Right lobe of liver (tissue), 6 donors: Measurements from ENCODE around the gene CDH23. TPM values are rescaled to one million over a fixed set of nuclear protein-coding genes. Genes with fewer than 3 reads are reported as not detected.
A peak's percentile ranks its signal among the peaks of the same experiment; 100 is the strongest.

Experiments used
- ATAC-seq, 4 donors: fragments of 200-7000 bp; cut with Tn5 transposase; one replicate each; pipeline ENCODE4 v1.9.1; 2020; ENCODE audit warnings: mild to moderate bottlenecking in 4 of 4, moderate library complexity in 4 of 4
- DNase-seq, 3 donors: peaks; one replicate each; pipeline ENCODE4 v3.0.0-alpha.2; 2020
- H3K27ac ChIP-seq, 3 donors: fragments of 200-600 bp; one replicate each; pipeline ENCODE4 v1.8.0; 2022
- H3K27me3 ChIP-seq, 2 donors: fragments of 200-600 bp; one replicate each; pipeline ENCODE4 v1.8.0; 2022
- H3K36me3 ChIP-seq, 4 donors: fragments of 200-600 bp; sonication (generic) in 1 of 4; one replicate each; pipeline versions ENCODE4 v1.5.1 to v1.8.0; 2017 to 2022; ENCODE audit warnings: control low read depth in 1 of 4
- H3K4me1 ChIP-seq, 4 donors: fragments of 200-600 bp; sonication (generic) in 1 of 4; one replicate each; pipeline versions ENCODE4 v1.5.1 to v1.8.0; 2017 to 2022; ENCODE audit warnings: control low read depth in 1 of 4
- H3K4me3 ChIP-seq, 3 donors: fragments of 200-600 bp; one replicate each; pipeline ENCODE4 v1.8.0; 2022
- H3K9me3 ChIP-seq, 4 donors: fragments of 200-600 bp; sonication (generic) in 1 of 4; one replicate each; pipeline versions ENCODE4 v1.5.1 to v1.8.0; 2017 to 2022; ENCODE audit warnings: control low read depth in 1 of 4
- POLR2A ChIP-seq: fragments of 450-650 bp; IDR thresholded peaks from one replicate; pipeline ENCODE4 v1.6.1; 2017; ENCODE audit warnings: antibody characterized with exemption, mild to moderate bottlenecking
- WGBS: methylation state at CpG from one replicate; pipeline ENCODE4 v1.1.6; 2018; ENCODE audit warnings: low coverage, low lambda C conversion rate; ENCODE audit not compliant: insufficient coverage; ENCODE audit errors: missing lambda C conversion rate; 5-methylcytosine and 5-hydroxymethylcytosine counted together
- intact Hi-C, 2 donors: fragments of 100-400 bp; cut with DNase I; formaldehyde crosslinking; loops; one replicate each; pipeline versions ENCODE4 v1.11.2 to v1.14.1; 2022
- total RNA-seq, 6 experiments: library from RNA; depleted of rRNA in 2 of 6; stranded (reverse); fragments of >200 nt in 2 of 6; fragmentation: NEBNext Ultra II Directional in 3 of 6; extraction: Animal tissue kit (Norgen Biotek cat#: 25700) in 3 of 6; gene quantifications; one replicate each; pipeline versions ENCODE4 v1.1.0 to v1.2.4, GENCODE V29; 2016 to 2023
- TF ChIP-seq, protein P1 (sequence below), 4 donors: fragments of 200-600 bp in 3 of 4; fragments of 450-650 bp in 1 of 4; IDR thresholded peaks; one replicate each; pipeline versions ENCODE4 v1.5.1 to v1.8.0; 2016 to 2022; ENCODE audit warnings: antibody characterized with exemption in 4 of 4, mild to moderate bottlenecking in 2 of 4
- donor health status: DM: no; HTN: yes; CAD: no.
- donor health status: DM: no; HTN: no; CAD: no.
- donor health status: DM: no; HTN: no; CAD: no.
- donor health status: DM: no; HTN: yes; CAD: no.
- donor health status: DM: no; HTN: yes; CAD: no.

The CDH23 gene
- total RNA-seq, 6 experiments from 2014 or later, result 3.3 to 19.7 (median 6.3) TPM

DNA sequence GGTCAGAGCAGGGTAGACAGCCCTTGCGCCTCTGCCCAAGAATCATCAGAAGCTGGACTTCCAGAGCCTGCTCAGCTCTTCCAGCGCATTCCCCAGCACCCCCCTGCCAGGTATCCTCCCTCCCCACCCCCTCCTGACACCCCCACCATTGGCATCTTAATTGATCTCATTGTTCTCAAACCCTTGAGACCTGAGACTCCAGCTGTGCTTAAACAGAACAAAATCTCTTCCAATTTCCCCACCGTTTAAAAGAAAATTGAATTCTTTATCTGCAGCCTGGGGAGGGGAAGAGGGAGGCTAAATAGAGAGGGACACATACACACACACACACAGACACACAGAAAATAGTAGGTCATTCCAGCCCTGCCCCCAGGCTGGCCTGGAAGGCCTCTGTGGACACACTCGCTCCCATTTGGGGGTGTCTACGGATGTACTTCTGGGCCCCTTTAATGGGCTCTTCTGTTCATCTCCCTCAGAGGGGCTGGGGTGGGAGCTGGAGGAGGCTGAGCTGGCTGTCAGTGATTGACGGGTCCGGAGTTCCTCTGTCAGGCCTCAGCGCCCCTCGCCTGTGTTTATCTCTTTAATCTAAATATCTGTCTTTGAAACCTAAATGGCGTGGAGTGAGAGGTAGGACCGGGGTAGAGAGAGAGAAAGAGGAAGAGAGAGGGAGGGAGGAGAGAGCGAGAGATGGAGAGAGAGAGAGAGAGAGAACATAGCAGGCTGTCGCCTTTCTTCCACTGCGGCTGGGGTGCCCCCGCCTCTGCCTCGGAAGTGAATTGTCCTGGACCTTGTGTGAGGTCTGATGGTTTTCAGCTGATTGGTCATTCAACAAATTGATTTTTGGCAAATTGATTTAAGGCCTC is 261.1 kb downstream of the CDH23 start:
- Histone ChIP-seq H3K27me3 (no peaks in the 10 kb centered on the region), H3K27ac (no peak overlapping the region), H3K4me3 (no peak overlapping the region), H3K4me1 (no peaks in the 10 kb centered on the region), H3K9me3 (no peaks in the 10 kb centered on the region), H3K36me3 (no peaks in the 10 kb centered on the region)
- intact Hi-C loops, result no loop called here
- ATAC-seq (no peak), DNase-seq (no peak)
- TF ChIP-seq POLR2A, result no peak
- TF ChIP-seq, protein P1, sequence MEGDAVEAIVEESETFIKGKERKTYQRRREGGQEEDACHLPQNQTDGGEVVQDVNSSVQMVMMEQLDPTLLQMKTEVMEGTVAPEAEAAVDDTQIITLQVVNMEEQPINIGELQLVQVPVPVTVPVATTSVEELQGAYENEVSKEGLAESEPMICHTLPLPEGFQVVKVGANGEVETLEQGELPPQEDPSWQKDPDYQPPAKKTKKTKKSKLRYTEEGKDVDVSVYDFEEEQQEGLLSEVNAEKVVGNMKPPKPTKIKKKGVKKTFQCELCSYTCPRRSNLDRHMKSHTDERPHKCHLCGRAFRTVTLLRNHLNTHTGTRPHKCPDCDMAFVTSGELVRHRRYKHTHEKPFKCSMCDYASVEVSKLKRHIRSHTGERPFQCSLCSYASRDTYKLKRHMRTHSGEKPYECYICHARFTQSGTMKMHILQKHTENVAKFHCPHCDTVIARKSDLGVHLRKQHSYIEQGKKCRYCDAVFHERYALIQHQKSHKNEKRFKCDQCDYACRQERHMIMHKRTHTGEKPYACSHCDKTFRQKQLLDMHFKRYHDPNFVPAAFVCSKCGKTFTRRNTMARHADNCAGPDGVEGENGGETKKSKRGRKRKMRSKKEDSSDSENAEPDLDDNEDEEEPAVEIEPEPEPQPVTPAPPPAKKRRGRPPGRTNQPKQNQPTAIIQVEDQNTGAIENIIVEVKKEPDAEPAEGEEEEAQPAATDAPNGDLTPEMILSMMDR (IDR thresholded peaks at IDR 0.05), result no peak
- WGBS, result 85% methylated on average over 16 of the region's 16 CpGs

DNA sequence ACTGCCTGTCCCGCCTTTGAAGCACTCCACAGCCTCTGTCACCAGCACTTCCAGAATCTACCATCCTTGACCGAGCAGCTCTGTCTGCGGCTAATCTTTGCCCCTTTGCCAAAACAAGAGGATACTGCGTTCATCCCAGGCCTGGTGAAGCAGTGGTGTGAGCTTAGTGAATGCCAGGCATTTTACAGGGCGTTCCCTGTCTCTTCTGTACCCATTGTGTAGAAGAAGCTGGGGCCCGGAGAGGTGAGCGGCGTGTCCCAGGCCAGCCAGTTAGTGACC is 261.7 kb downstream of the CDH23 start:
- Histone ChIP-seq H3K9me3 (no peaks in the 10 kb centered on the region), H3K36me3 (no peaks in the 10 kb centered on the region), H3K27me3 (no peaks in the 10 kb centered on the region), H3K4me3 (no peak overlapping the region), H3K4me1 (no peaks in the 10 kb centered on the region), H3K27ac (no peak overlapping the region)
- TF ChIP-seq POLR2A, result no peak
- TF ChIP-seq, protein P1 (IDR thresholded peaks at IDR 0.05), result no peak
- intact Hi-C loops, result no loop called here
- DNase-seq (no peak), ATAC-seq (no peak)
- no CpG with 5 or more reads among the region's 8 CpGs for WGBS

DNA sequence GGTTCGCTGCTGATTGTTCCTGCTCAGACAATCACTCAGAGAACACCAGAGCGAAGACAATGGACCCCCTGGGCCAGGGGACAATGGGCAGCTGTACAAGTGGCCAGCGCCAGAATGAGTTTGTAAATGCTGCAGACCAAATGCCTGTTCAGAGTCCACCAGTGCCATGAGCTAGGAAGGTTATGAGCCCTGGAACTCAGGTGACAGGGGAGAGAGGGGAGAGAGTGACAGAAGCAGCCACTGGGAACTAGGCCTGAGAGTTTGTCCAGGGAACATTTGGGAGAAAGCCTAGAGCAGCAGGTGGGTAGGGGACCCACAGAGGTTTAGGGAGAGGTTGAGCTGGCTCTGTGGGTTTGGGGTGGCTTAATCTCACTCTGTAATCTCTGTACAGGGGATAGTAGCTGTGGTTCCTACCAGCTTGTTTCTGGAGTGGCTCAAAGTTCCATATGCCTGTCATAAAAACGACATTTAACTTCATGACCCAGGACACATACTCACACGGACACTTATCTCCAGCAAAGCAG is 262.5 kb downstream of the CDH23 start:
- DNase-seq (no peak), ATAC-seq (peak; percentile 69 to 72 (median 71))
- H3K27ac ChIP-seq, result no peak overlapping the region
- no peaks in the 10 kb centered on the region for H3K27me3 ChIP-seq
- no peaks in the 10 kb centered on the region for H3K9me3 ChIP-seq
- 47% methylated on average over 2 of the region's 5 CpGs for WGBS
- TF ChIP-seq, protein P1 (IDR thresholded peaks at IDR 0.05), result no peak
- TF ChIP-seq POLR2A, result no peak
- H3K4me3 ChIP-seq, result no peak overlapping the region
- H3K4me1 ChIP-seq, result no peaks in the 10 kb centered on the region
- no peaks in the 10 kb centered on the region for H3K36me3 ChIP-seq
- intact Hi-C loops, result no loop called here

DNA sequence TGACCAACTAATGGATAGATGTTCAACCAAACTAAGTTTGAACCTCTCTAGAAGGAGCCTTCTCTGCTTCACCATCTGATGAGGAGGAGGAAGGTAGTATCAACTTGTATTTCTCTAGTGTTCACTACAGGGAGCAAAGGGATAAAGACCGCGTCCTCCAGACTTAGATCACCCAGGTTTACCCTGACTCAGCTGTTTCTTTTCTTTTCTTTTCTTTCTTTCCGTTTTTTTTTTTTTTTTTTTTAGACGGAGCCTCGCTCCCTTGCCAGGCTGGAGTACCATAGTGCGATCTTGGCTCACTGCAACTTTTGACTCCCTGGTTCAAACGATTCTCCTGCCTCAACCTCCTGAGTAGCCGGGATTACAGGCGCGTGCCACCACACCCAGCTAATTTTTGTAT is 263.0 kb downstream of the CDH23 start:
- no peaks in the 10 kb centered on the region for H3K4me1 ChIP-seq
- no peaks in the 10 kb centered on the region for H3K9me3 ChIP-seq
- TF ChIP-seq, protein P1 (IDR thresholded peaks at IDR 0.05), result no peak
- no peak for TF ChIP-seq POLR2A
- ATAC-seq (no peak), DNase-seq (no peak)
- H3K27ac ChIP-seq, result no peak overlapping the region
- WGBS, result 89% methylated on average over 10 of the region's 10 CpGs
- no peaks in the 10 kb centered on the region for H3K36me3 ChIP-seq
- H3K27me3 ChIP-seq, result no peaks in the 10 kb centered on the region
- intact Hi-C loops, result no loop called here
- H3K4me3 ChIP-seq, result no peak overlapping the region
